ENCODE data around the gene COL4A2.

COL4A2 gene

GRCh38 chr13:110536006-110536693 lies 229.1 kb downstream of the COL4A2 start:
- no peak for DNase-seq (ENCODE audit: low spot score)

- DNase-seq (ENCODE audit: low spot score) = no peak
Measured at GRCh38 chr13:110538632-110539031, 231.5 kb downstream of the COL4A2 start.

GRCh38 chr13:110539894-110540293 lies 232.8 kb downstream of the COL4A2 start:
- DNase-seq (ENCODE audit: low spot score) = no peak

GRCh38 chr13:110540871-110541525 lies 233.9 kb downstream of the COL4A2 start:
- no peak for DNase-seq (ENCODE audit: low spot score)

GRCh38 chr13:110541526-110541920 lies 234.4 kb downstream of the COL4A2 start:
- DNase-seq (ENCODE audit: low spot score) = no peak

GRCh38 chr13:110542169-110542796 lies 235.2 kb downstream of the COL4A2 start:
- no peak for DNase-seq (ENCODE audit: low spot score)

- no peak for DNase-seq (ENCODE audit: low spot score)
Measured at GRCh38 chr13:110546378-110546777, 239.3 kb downstream of the COL4A2 start.

- DNase-seq (ENCODE audit: low spot score) = no peak
Measured at GRCh38 chr13:110546926-110547325, 239.8 kb downstream of the COL4A2 start.

GRCh38 chr13:110548891-110549794 lies 242.1 kb downstream of the COL4A2 start:
- DNase-seq (ENCODE audit: low spot score) = no peak

GRCh38 chr13:110549795-110550160 lies 242.7 kb downstream of the COL4A2 start:
- no peak for DNase-seq (ENCODE audit: low spot score)

- no peak for DNase-seq (ENCODE audit: low spot score)
Measured at GRCh38 chr13:110551284-110551683, 244.2 kb downstream of the COL4A2 start.

GRCh38 chr13:110552767-110553166 lies 245.7 kb downstream of the COL4A2 start:
- no peak for DNase-seq (ENCODE audit: low spot score)

- DNase-seq (ENCODE audit: low spot score) = no peak
Measured at GRCh38 chr13:110553417-110553816, 246.3 kb downstream of the COL4A2 start.

GRCh38 chr13:110554227-110554836 lies 247.2 kb downstream of the COL4A2 start:
- no peak for DNase-seq (ENCODE audit: low spot score)

- no peak for DNase-seq (ENCODE audit: low spot score)
Measured at GRCh38 chr13:110554946-110555345, 247.9 kb downstream of the COL4A2 start.

GRCh38 chr13:110555601-110556223 lies 248.6 kb downstream of the COL4A2 start:
- no peak for DNase-seq (ENCODE audit: low spot score)

- no peak for DNase-seq (ENCODE audit: low spot score)
Measured at GRCh38 chr13:110556224-110556606, 249.1 kb downstream of the COL4A2 start.

GRCh38 chr13:110557082-110557481 lies 250.0 kb downstream of the COL4A2 start:
- DNase-seq (ENCODE audit: low spot score) = no peak

GRCh38 chr13:110557610-110558305 lies 250.7 kb downstream of the COL4A2 start:
- DNase-seq (ENCODE audit: low spot score) = no peak

GRCh38 chr13:110559429-110559943 lies 252.4 kb downstream of the COL4A2 start:
- no peak for DNase-seq (ENCODE audit: low spot score)

- no peak for DNase-seq (ENCODE audit: low spot score)
Measured at GRCh38 chr13:110559986-110560385, 252.9 kb downstream of the COL4A2 start.
